Measurements from ENCODE around the gene NUF2. TPM values are rescaled to one million over a fixed set of nuclear protein-coding genes. Genes with fewer than 3 reads are reported as not detected.

Gene NUF2
- total and polyA plus RNA-seq, 10 of the 15 experiments (the other 5 are each of a cell fraction or from before 2014, with no cell fraction given) = 27.4 to 62.6 (median 49.1) TPM

DNA sequence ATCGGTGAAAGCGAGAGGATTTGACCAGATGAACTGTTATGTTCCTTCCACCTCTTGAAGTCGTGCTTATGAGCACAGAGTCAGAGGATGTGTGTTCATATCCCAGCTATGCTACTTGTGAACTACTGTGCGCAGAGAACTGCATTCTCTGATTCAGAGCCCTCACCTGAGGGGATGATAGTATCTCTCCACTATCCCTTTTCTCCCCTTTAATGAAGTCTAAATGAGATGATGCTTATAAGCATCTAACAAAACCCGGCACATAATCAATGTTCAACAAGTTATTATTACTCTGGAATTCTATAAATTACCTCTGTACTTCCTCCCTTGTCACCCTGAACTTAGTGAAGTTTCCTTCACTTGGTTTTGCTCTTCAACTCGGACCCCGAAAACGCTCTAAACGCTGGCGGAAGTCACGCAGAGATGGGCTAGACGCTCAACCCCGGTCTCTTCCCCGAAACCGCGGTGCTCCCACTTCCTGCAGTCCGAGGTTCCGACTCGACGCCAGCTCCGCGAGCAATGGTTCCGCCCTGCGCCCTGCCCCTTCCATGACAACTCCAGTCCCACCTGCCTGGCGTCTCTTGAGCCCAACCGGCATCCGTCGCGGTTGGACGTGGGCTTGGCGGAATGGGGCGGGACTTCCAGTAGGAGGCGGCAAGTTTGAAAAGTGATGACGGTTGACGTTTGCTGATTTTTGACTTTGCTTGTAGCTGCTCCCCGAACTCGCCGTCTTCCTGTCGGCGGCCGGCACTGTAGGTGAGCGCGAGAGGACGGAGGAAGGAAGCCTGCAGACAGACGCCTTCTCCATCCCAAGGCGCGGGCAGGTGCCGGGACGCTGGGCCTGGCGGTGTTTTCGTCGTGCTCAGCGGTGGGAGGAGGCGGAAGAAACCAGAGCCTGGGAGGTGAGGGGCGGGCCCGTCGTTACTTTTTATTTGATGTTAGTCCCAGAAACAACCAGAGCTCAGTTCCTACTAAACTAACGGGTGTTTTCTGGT lies at the start of gene NUF2 (continued):
- TF ChIP-seq, protein P1, sequence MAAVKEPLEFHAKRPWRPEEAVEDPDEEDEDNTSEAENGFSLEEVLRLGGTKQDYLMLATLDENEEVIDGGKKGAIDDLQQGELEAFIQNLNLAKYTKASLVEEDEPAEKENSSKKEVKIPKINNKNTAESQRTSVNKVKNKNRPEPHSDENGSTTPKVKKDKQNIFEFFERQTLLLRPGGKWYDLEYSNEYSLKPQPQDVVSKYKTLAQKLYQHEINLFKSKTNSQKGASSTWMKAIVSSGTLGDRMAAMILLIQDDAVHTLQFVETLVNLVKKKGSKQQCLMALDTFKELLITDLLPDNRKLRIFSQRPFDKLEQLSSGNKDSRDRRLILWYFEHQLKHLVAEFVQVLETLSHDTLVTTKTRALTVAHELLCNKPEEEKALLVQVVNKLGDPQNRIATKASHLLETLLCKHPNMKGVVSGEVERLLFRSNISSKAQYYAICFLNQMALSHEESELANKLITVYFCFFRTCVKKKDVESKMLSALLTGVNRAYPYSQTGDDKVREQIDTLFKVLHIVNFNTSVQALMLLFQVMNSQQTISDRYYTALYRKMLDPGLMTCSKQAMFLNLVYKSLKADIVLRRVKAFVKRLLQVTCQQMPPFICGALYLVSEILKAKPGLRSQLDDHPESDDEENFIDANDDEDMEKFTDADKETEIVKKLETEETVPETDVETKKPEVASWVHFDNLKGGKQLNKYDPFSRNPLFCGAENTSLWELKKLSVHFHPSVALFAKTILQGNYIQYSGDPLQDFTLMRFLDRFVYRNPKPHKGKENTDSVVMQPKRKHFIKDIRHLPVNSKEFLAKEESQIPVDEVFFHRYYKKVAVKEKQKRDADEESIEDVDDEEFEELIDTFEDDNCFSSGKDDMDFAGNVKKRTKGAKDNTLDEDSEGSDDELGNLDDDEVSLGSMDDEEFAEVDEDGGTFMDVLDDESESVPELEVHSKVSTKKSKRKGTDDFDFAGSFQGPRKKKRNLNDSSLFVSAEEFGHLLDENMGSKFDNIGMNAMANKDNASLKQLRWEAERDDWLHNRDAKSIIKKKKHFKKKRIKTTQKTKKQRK (IDR thresholded peaks at IDR 0.05; ENCODE audit: low read depth, low read length) = peak; percentile 55
- TF ChIP-seq STAT3 (IDR thresholded peaks at IDR 0.05; ENCODE audit: low read depth, low read length) (peak; percentile 96; the same call in 1 of the 2 replicates), CHD2 (IDR thresholded peaks at IDR 0.05; ENCODE audit: borderline replicate concordance, low read depth, low read length) (peak; percentile 91), HDGF (IDR thresholded peaks at IDR 0.05) (no peak), MYB (IDR thresholded peaks at IDR 0.05; ENCODE audit: borderline replicate concordance, low read depth, low read length) (peak; percentile 63; the same call in 1 of the 2 replicates), SIN3A (IDR thresholded peaks at IDR 0.05; ENCODE audit: low read depth, low read length) (peak; percentile 100), TCF3 (IDR thresholded peaks at IDR 0.05; ENCODE audit: borderline replicate concordance, insufficient read depth, low read depth, low read length) (peak; percentile 96), E2F4 (IDR thresholded peaks at IDR 0.05; ENCODE audit: low read depth, low read length) (peak; percentile 100), RCOR1 (conservative IDR thresholded peaks at IDR 0.05; ENCODE audit: low read depth, low read length) (peak; percentile 96; the same call in 1 of the 2 replicates), SMC3 (IDR thresholded peaks at IDR 0.05; ENCODE audit: borderline replicate concordance, low read length) (no peak), ASH2L (IDR thresholded peaks at IDR 0.05; ENCODE audit: borderline replicate concordance, low read depth) (peak; percentile 57; the same call in 1 of the 2 replicates), YBX1 (IDR thresholded peaks at IDR 0.05) (no peak), POLR2AphosphoS2 (IDR thresholded peaks at IDR 0.05; ENCODE audit: low read depth, low read length) (peak; percentile 89), HDAC2 (IDR thresholded peaks at IDR 0.05) (peak; percentile 89; the same call in 1 of the 2 replicates), ZNF622 (IDR thresholded peaks at IDR 0.05) (no peak)
- TF ChIP-seq, protein P2, sequence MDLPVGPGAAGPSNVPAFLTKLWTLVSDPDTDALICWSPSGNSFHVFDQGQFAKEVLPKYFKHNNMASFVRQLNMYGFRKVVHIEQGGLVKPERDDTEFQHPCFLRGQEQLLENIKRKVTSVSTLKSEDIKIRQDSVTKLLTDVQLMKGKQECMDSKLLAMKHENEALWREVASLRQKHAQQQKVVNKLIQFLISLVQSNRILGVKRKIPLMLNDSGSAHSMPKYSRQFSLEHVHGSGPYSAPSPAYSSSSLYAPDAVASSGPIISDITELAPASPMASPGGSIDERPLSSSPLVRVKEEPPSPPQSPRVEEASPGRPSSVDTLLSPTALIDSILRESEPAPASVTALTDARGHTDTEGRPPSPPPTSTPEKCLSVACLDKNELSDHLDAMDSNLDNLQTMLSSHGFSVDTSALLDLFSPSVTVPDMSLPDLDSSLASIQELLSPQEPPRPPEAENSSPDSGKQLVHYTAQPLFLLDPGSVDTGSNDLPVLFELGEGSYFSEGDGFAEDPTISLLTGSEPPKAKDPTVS (IDR thresholded peaks at IDR 0.05; ENCODE audit: low read depth, low read length) = peak; percentile 89
- TF ChIP-seq, protein P3, sequence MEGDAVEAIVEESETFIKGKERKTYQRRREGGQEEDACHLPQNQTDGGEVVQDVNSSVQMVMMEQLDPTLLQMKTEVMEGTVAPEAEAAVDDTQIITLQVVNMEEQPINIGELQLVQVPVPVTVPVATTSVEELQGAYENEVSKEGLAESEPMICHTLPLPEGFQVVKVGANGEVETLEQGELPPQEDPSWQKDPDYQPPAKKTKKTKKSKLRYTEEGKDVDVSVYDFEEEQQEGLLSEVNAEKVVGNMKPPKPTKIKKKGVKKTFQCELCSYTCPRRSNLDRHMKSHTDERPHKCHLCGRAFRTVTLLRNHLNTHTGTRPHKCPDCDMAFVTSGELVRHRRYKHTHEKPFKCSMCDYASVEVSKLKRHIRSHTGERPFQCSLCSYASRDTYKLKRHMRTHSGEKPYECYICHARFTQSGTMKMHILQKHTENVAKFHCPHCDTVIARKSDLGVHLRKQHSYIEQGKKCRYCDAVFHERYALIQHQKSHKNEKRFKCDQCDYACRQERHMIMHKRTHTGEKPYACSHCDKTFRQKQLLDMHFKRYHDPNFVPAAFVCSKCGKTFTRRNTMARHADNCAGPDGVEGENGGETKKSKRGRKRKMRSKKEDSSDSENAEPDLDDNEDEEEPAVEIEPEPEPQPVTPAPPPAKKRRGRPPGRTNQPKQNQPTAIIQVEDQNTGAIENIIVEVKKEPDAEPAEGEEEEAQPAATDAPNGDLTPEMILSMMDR (IDR thresholded peaks at IDR 0.05 in 2 of 3, conservative IDR thresholded peaks at IDR 0.05 in 1 of 3; ENCODE audit: control insufficient read depth in 2 of 3, extremely low read depth in 1 of 3, insufficient read depth in 1 of 3, low read depth in 3 of 3, low read length in 3 of 3) = no peak
- TF ChIP-seq, protein P4, sequence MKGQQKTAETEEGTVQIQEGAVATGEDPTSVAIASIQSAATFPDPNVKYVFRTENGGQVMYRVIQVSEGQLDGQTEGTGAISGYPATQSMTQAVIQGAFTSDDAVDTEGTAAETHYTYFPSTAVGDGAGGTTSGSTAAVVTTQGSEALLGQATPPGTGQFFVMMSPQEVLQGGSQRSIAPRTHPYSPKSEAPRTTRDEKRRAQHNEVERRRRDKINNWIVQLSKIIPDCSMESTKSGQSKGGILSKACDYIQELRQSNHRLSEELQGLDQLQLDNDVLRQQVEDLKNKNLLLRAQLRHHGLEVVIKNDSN (IDR thresholded peaks at IDR 0.05; ENCODE audit: borderline replicate concordance, extremely low read length, insufficient read depth, low read depth, low read length) = peak; percentile 52

Data from GM12878 (cell line).